IMR-90 (cell line): ENCODE measurements around the gene SEC14L6. TPM values are rescaled to one million over a fixed set of nuclear protein-coding genes. Genes with fewer than 3 reads are reported as not detected.

ENCODE experiments used
- ATAC-seq: fragments of 200-7000 bp; cut with Tn5 transposase; 2 replicates; pipeline ENCODE4 v1.9.1; 2020; ENCODE audit warnings: low read depth, mild to moderate bottlenecking, moderate library complexity
- BruUV-seq: library from RNA; stranded (reverse); fragments of 400-500 nt; replicated peaks from 2 replicates; lab custom pipeline; 2021; lab: Mats Ljungman, UMichigan
- CTCF ChIA-PET: fragments of 300-600 bp; formaldehyde crosslinking; extraction: SDS; loops from one replicate; lab custom pipeline; 2021; ENCODE audit warnings: antibody characterized with exemption; lab: Yijun Ruan, JAX
- POLR2A ChIA-PET: fragments of 300-600 bp; sonication (Branson Sonifier 250); formaldehyde crosslinking; loops from one replicate; lab custom pipeline; 2022; ENCODE audit warnings: antibody characterized with exemption; ENCODE audit not compliant: unreplicated experiment; lab: Charles Lee
- DNase-seq: peaks from one replicate; pipeline ENCODE4 v3.0.0; 2013
- H2AFZ ChIP-seq: replicated peaks from 2 replicates; pipeline ENCODE3; 2013; ENCODE audit warnings: low read length, mild to moderate bottlenecking; ENCODE audit not compliant: poor library complexity
- H2AK5ac ChIP-seq: 2 replicates; pipeline ENCODE4 v1.6.1; 2013; ENCODE audit warnings: low read depth, low read length, inconsistent platforms
- H2AK9ac ChIP-seq: replicated peaks from 2 replicates; pipeline ENCODE3; 2013; ENCODE audit warnings: mild to moderate bottlenecking, low read depth, low read length, moderate library complexity; ENCODE audit not compliant: poor library complexity
- H2BK120ac ChIP-seq: 2 replicates; pipeline ENCODE4 v1.6.1; 2013; ENCODE audit warnings: low read depth, low read length, inconsistent platforms
- H2BK15ac ChIP-seq: 3 replicates; pipeline ENCODE4 v1.6.1; 2013; ENCODE audit warnings: low read depth, low read length, inconsistent platforms
- H2BK20ac ChIP-seq: 2 replicates; pipeline ENCODE4 v1.6.1; 2013; ENCODE audit warnings: low read depth, mild to moderate bottlenecking, inconsistent platforms, low read length, moderate library complexity
- H2BK5ac ChIP-seq: 2 replicates; pipeline ENCODE4 v1.6.1; 2013; ENCODE audit warnings: mild to moderate bottlenecking, low read depth, low read length, inconsistent platforms; ENCODE audit not compliant: poor library complexity, severe bottlenecking
- H3K14ac ChIP-seq: replicated peaks from 2 replicates; pipeline ENCODE4 v1.6.1; 2013; ENCODE audit warnings: low read depth, low read length, inconsistent platforms
- H3K18ac ChIP-seq: 2 replicates; pipeline ENCODE4 v1.6.1; 2013; ENCODE audit warnings: low read depth, low read length, control low read depth
- H3K23ac ChIP-seq: 2 replicates; pipeline ENCODE4 v1.6.1; 2013; ENCODE audit warnings: low read depth, low read length, inconsistent platforms
- H3K27ac ChIP-seq: 2 replicates; pipeline ENCODE4 v1.5.1; 2013; ENCODE audit warnings: mild to moderate bottlenecking, control low read depth, low read length; ENCODE audit not compliant: insufficient read depth
- H3K27me3 ChIP-seq: 2 replicates; pipeline ENCODE4 v1.6.1; 2013; ENCODE audit warnings: low read length; ENCODE audit not compliant: control insufficient read depth, insufficient read depth
- H3K36me3 ChIP-seq: 2 replicates; pipeline ENCODE4 v1.6.1; 2013; ENCODE audit warnings: low read length, mixed read lengths; ENCODE audit not compliant: control insufficient read depth, insufficient read depth
- H3K4ac ChIP-seq: 2 replicates; pipeline ENCODE4 v1.6.1; 2013; ENCODE audit warnings: low read depth, low read length, inconsistent platforms
- H3K4me1 ChIP-seq: 2 replicates; pipeline ENCODE4 v1.6.1; 2013; ENCODE audit warnings: low read length, mixed read lengths; ENCODE audit not compliant: control insufficient read depth, insufficient read depth
- H3K4me2 ChIP-seq: 2 replicates; pipeline ENCODE4 v1.6.1; 2013; ENCODE audit warnings: low read depth, mild to moderate bottlenecking, control low read depth, low read length, moderate library complexity
- H3K4me3 ChIP-seq: 2 replicates; pipeline ENCODE4 v1.5.1; 2013; ENCODE audit warnings: low read depth, mild to moderate bottlenecking, control low read depth, low read length, moderate library complexity; ENCODE audit not compliant: insufficient read depth
- H3K56ac ChIP-seq: 2 replicates; pipeline ENCODE4 v1.6.1; 2013; ENCODE audit warnings: low read length, inconsistent platforms; ENCODE audit not compliant: insufficient read depth; ENCODE audit errors: extremely low read depth
- H3K79me1 ChIP-seq, 2 experiments: 2 replicates each; pipeline ENCODE4 v1.6.1; 2013; ENCODE audit warnings: low read length in 2 of 2, inconsistent platforms in 1 of 2, low read depth in 1 of 2
- H3K9ac ChIP-seq: 2 replicates; pipeline ENCODE4 v1.6.1; 2013; ENCODE audit warnings: low read depth, low read length, control low read depth
- H3K9me1 ChIP-seq: 2 replicates; pipeline ENCODE4 v1.6.1; 2013; ENCODE audit warnings: low read length, inconsistent platforms; ENCODE audit not compliant: insufficient read depth
- H3K9me3 ChIP-seq: 2 replicates; pipeline ENCODE4 v1.6.1; 2013; ENCODE audit warnings: low read length; ENCODE audit not compliant: control insufficient read depth, insufficient read depth
- H4K20me1 ChIP-seq: 2 replicates; pipeline ENCODE4 v1.6.1; 2013; ENCODE audit warnings: low read length, inconsistent platforms; ENCODE audit not compliant: insufficient read depth
- H4K5ac ChIP-seq: 2 replicates; pipeline ENCODE4 v1.6.1; 2013; ENCODE audit warnings: mild to moderate bottlenecking, low read depth, low read length, control low read depth
- H4K8ac ChIP-seq, 2 experiments: 2 replicates each; pipeline ENCODE4 v1.6.1; 2013; ENCODE audit warnings: low read depth in 2 of 2, low read length in 2 of 2, control low read depth in 1 of 2, inconsistent platforms in 1 of 2
- H4K91ac ChIP-seq: 2 replicates; pipeline ENCODE4 v1.6.1; 2013; ENCODE audit warnings: low read depth, low read length, inconsistent platforms; ENCODE audit not compliant: insufficient read depth
- BHLHE40 ChIP-seq: fragments of 150-350 bp; IDR thresholded peaks from 2 replicates; pipeline ENCODE4 v1.6.1; 2016; ENCODE audit warnings: mild to moderate bottlenecking, low read depth, low read length
- CEBPB ChIP-seq: IDR thresholded peaks from 2 replicates; pipeline ENCODE4 v1.6.1; 2012; ENCODE audit warnings: low read depth, low read length, improper control_type of control experiment
- CHD1 ChIP-seq: IDR thresholded peaks from 2 replicates; pipeline ENCODE4 v1.6.1; 2012; ENCODE audit warnings: low read depth, low read length, improper control_type of control experiment
- CTCF ChIP-seq: conservative IDR thresholded peaks from 2 replicates; pipeline ENCODE4 v1.5.1; 2012; ENCODE audit warnings: mild to moderate bottlenecking, low read depth, low read length, improper control_type of control experiment
- FOS ChIP-seq: fragments of 150-350 bp; IDR thresholded peaks from 2 replicates; pipeline ENCODE4 v1.6.1; 2016; ENCODE audit warnings: low read depth, low read length
- MAFK ChIP-seq: IDR thresholded peaks from 2 replicates; pipeline ENCODE4 v1.6.1; 2012; ENCODE audit warnings: low read depth, low read length, improper control_type of control experiment
- MAZ ChIP-seq: IDR thresholded peaks from 2 replicates; pipeline ENCODE4 v1.6.1; 2012; ENCODE audit warnings: low read depth, mild to moderate bottlenecking, low read length, improper control_type of control experiment, moderate library complexity, borderline replicate concordance
- MXI1 ChIP-seq: IDR thresholded peaks from 2 replicates; pipeline ENCODE4 v1.6.1; 2012; ENCODE audit warnings: low read depth, mild to moderate bottlenecking, low read length, moderate library complexity, borderline replicate concordance
- NFE2L2 ChIP-seq: fragments of 150-350 bp; IDR thresholded peaks from 2 replicates; pipeline ENCODE4 v1.6.1; 2016; ENCODE audit warnings: low read depth, mild to moderate bottlenecking, low read length
- POLR2A ChIP-seq: IDR thresholded peaks from 2 replicates; pipeline ENCODE4 v1.6.1; 2012; ENCODE audit warnings: mild to moderate bottlenecking, low read depth, low read length
- RAD21 ChIP-seq: IDR thresholded peaks from 2 replicates; pipeline ENCODE4 v1.6.1; 2012; ENCODE audit warnings: low read length, improper control_type of control experiment
- RCOR1 ChIP-seq: IDR thresholded peaks from 2 replicates; pipeline ENCODE4 v1.6.1; 2012; ENCODE audit warnings: mild to moderate bottlenecking, low read length, improper control_type of control experiment; ENCODE audit not compliant: insufficient replicate concordance
- RFX5 ChIP-seq: IDR thresholded peaks from 2 replicates; pipeline ENCODE4 v1.8.0; 2012; ENCODE audit warnings: low read depth, mild to moderate bottlenecking, low read length, moderate library complexity
- SMC3 ChIP-seq: fragments of 150-350 bp; IDR thresholded peaks from 2 replicates; pipeline ENCODE4 v1.6.1; 2016; ENCODE audit warnings: low read depth, mild to moderate bottlenecking, antibody characterized with exemption, low read length, moderate library complexity
- WGBS, 2 experiments: methylation state at CpG; one replicate each; pipeline versions ENCODE4 v1.1.5 to v1.1.7; 2013; ENCODE audit warnings: missing lambda C conversion rate in 2 of 2; ENCODE audit not compliant: insufficient read length in 1 of 2; ENCODE audit errors: extremely low coverage in 2 of 2; 5-methylcytosine and 5-hydroxymethylcytosine counted together
- dilution Hi-C: fragments of 300-500 bp; cut with HindIII; formaldehyde crosslinking; loops from one replicate; pipeline ENCODE4 v1.14.3; 2018; ENCODE audit warnings: low sequenced_read_pairs; ENCODE audit not compliant: unreplicated experiment
- in situ Hi-C: fragments of 300-500 bp; cut with MboI; formaldehyde crosslinking; loops from 3 replicates; pipeline ENCODE4 v1.14.3; 2019; ENCODE audit warnings: low sequenced_read_pairs, inconsistent platforms, mixed read lengths
- intact Hi-C: fragments of 100-400 bp; cut with micrococcal nuclease; formaldehyde crosslinking; loops from 2 replicates; pipeline ENCODE4 v1.10.0; 2022
- polyA plus RNA-seq, 3 experiments: library from polyadenylated mRNA; depleted of rRNA; stranded (reverse); fragments of >200 nt; gene quantifications; 2 replicates each; pipeline ENCODE4 v1.2.3, GENCODE V29; 2012; ENCODE audit warnings: low replicate concordance in 1 of 3
- total RNA-seq: library from RNA; depleted of rRNA; stranded (reverse); fragments of >200 nt; gene quantifications from 2 replicates; pipeline ENCODE4 v1.2.3, GENCODE V29; 2012
- TF ChIP-seq, protein P1 (sequence below): fragments of 150-350 bp; IDR thresholded peaks from 2 replicates; pipeline ENCODE4 v1.6.1; 2016; ENCODE audit warnings: low read depth, mild to moderate bottlenecking, low read length, moderate library complexity, borderline replicate concordance
- TF ChIP-seq, protein P2 (sequence below): fragments of 150-350 bp; IDR thresholded peaks from 2 replicates; pipeline ENCODE4 v1.6.1; 2017; ENCODE audit warnings: mild to moderate bottlenecking, antibody characterized with exemption, low read length, low read depth

The SEC14L6 gene
- total and polyA plus RNA-seq, 2 of the 4 experiments (the other 2 are of a cell fraction) = 0.09 TPM; not detected in 1

DNA sequence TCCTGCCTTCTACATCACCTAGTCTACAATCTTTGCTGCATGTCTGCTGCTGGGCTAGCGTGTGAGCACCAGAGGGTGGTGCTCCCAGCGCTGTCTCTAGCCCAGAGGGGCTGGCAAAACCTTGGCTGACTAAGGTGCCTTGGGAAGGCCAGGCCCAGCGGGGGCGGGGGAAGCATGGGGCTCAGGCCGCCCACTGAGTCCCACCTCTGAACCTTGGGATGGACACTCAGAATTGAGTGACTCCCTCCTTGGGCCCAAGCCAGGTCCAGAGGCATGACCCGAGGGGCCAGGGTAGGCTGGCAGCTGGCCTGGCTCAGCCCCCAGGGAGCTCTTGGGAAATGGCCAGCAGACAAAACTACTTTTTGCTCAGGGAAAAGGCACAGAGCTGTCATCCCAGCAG lies 35.5 kb upstream of the SEC14L6 start:
- Histone ChIP-seq H2BK5ac (no peak overlapping the region), H2BK120ac (no peak overlapping the region), H2BK20ac (no peak overlapping the region), H2BK15ac (no peak overlapping the region), H3K4ac (no peak overlapping the region), H3K14ac (no peak overlapping the region), H4K8ac (no peak overlapping the region), H3K18ac (no peak overlapping the region), H3K79me1 (0 out of 4 replicates have a peak, but pooled peaks cover 2 to 3% of the 10 kb centered on the region in 2 experiments), H3K4me1 (no peaks in the 10 kb centered on the region), H3K4me2 (no peak overlapping the region), H4K20me1 (peaks cover 9% of the 10 kb centered on the region; the same call in 1 of the 2 replicates), H2AFZ (no peak overlapping the region), H2AK5ac (no peak overlapping the region), H4K91ac (no peak overlapping the region), H3K23ac (no peak overlapping the region), H3K27me3 (no peaks in the 10 kb centered on the region), H2AK9ac (no peak overlapping the region), H3K9ac (no peak overlapping the region), H3K9me3 (no peaks in the 10 kb centered on the region), H3K36me3 (peaks cover 89% of the 10 kb centered on the region), H3K27ac (no peak overlapping the region), H3K4me3 (no peak overlapping the region), H4K5ac (no peak overlapping the region), H3K56ac (no peak overlapping the region), H3K9me1 (no peaks in the 10 kb centered on the region)
- 0% methylated on average over 1 of the region's 6 CpGs; no CpG with 5 or more reads in 1 of the 2 experiments for WGBS, 2 experiments
- intact Hi-C loops (no loop called here), dilution Hi-C loops (no loop called here), in situ Hi-C loops (no loop called here)
- BruUV-seq = no TSS peak
- no peak for DNase-seq
- CTCF ChIA-PET = no interaction called here
- no peak for ATAC-seq
- TF ChIP-seq MAFK (no peak), MAZ (no peak), SMC3 (no peak), BHLHE40 (no peak), CHD1 (no peak), FOS (no peak), NFE2L2 (no peak), CEBPB (no peak), RFX5 (no peak), RAD21 (no peak), RCOR1 (no peak), CTCF (no peak), POLR2A (no peak), MXI1 (no peak)
- TF ChIP-seq, protein P1, sequence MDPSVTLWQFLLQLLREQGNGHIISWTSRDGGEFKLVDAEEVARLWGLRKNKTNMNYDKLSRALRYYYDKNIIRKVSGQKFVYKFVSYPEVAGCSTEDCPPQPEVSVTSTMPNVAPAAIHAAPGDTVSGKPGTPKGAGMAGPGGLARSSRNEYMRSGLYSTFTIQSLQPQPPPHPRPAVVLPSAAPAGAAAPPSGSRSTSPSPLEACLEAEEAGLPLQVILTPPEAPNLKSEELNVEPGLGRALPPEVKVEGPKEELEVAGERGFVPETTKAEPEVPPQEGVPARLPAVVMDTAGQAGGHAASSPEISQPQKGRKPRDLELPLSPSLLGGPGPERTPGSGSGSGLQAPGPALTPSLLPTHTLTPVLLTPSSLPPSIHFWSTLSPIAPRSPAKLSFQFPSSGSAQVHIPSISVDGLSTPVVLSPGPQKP = no peak
- TF ChIP-seq, protein P2, sequence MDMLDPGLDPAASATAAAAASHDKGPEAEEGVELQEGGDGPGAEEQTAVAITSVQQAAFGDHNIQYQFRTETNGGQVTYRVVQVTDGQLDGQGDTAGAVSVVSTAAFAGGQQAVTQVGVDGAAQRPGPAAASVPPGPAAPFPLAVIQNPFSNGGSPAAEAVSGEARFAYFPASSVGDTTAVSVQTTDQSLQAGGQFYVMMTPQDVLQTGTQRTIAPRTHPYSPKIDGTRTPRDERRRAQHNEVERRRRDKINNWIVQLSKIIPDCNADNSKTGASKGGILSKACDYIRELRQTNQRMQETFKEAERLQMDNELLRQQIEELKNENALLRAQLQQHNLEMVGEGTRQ = no peak
- POLR2A ChIA-PET = no interaction called here
